HG03521 (cell line): ENCODE measurements around the gene TMC6.

Source experiments
- ATAC-seq: cut with Tn5 transposase; IDR thresholded peaks from one replicate; pipeline ENCODE4 v1.9.1; 2021; ENCODE audit warnings: mild to moderate bottlenecking, moderate library complexity; ENCODE audit not compliant: unreplicated experiment

Gene TMC6

GRCh38 chr17:78111016-78111726 is 17.4 kb downstream of the TMC6 start:
- ATAC-seq: no peak

GRCh38 chr17:78110363-78111015 is 18.1 kb downstream of the TMC6 start:
- no peak for ATAC-seq

- ATAC-seq: no peak
Observed at GRCh38 chr17:78109489-78109761, 19.1 kb downstream of the TMC6 start.

- ATAC-seq: no peak
Observed at GRCh38 chr17:78108726-78109488, 19.6 kb downstream of the TMC6 start.

GRCh38 chr17:78107976-78108725 is 20.4 kb downstream of the TMC6 start:
- no peak for ATAC-seq

- ATAC-seq: no peak
Observed at GRCh38 chr17:78107457-78107856, 21.1 kb downstream of the TMC6 start.

GRCh38 chr17:78106211-78106610 is 22.3 kb downstream of the TMC6 start:
- ATAC-seq: no peak

GRCh38 chr17:78105551-78105950 is 23.0 kb downstream of the TMC6 start:
- no peak for ATAC-seq

- ATAC-seq: no peak
Observed at GRCh38 chr17:78105101-78105500, 23.5 kb downstream of the TMC6 start.

- ATAC-seq: no peak
Observed at GRCh38 chr17:78104540-78104941, 24.0 kb downstream of the TMC6 start.

- no peak for ATAC-seq
Observed at GRCh38 chr17:78103311-78103710, 25.2 kb downstream of the TMC6 start.

- ATAC-seq: no peak
Observed at GRCh38 chr17:78101542-78101941, 27.0 kb downstream of the TMC6 start.

- ATAC-seq: no peak
Observed at GRCh38 chr17:78101112-78101511, 27.4 kb downstream of the TMC6 start.

GRCh38 chr17:78096093-78096492 is 32.5 kb downstream of the TMC6 start:
- no peak for ATAC-seq

- no peak for ATAC-seq
Observed at GRCh38 chr17:78095035-78095434, 33.5 kb downstream of the TMC6 start.

GRCh38 chr17:78092794-78093324 is 35.7 kb downstream of the TMC6 start:
- no peak for ATAC-seq

- ATAC-seq: no peak
Observed at GRCh38 chr17:78089576-78090281, 38.8 kb downstream of the TMC6 start.

- no peak for ATAC-seq
Observed at GRCh38 chr17:78088529-78088928, 40.0 kb downstream of the TMC6 start.

GRCh38 chr17:78086740-78087139 is 41.8 kb downstream of the TMC6 start:
- ATAC-seq: no peak

GRCh38 chr17:78082988-78083387 is 45.6 kb downstream of the TMC6 start:
- no peak for ATAC-seq
